Activated T-cell treated with anti-CD3 and anti-CD28 coated beads, Interleukin-2, amount 50 U/mL, for 4 hours (primary cell): ENCODE measurements around the gene LSAMP. TPM values are rescaled to one million over a fixed set of nuclear protein-coding genes. Genes with fewer than 3 reads are reported as not detected.
"Not testable (repeated sequence)": the region's sequence is repeated elsewhere in the genome, so short reads cannot be mapped to it uniquely, and the experiment has no call there.

Source experiments
- ATAC-seq, 2 donors: fragments of 200-7000 bp; cut with Tn5 transposase; one replicate each; pipeline ENCODE4 v1.10.0; 2021
- DNase-seq: peaks from one replicate; pipeline ENCODE4 v3.0.0-alpha.2; 2020
- H3K27me3 Mint-ChIP-seq: one replicate; pipeline ENCODE4 v1.8.0; 2021; ENCODE audit warnings: low read depth, mixed read lengths
- H3K36me3 Mint-ChIP-seq: one replicate; pipeline ENCODE4 v1.8.0; 2022; ENCODE audit warnings: mixed read lengths; ENCODE audit not compliant: insufficient read depth
- H3K4me1 Mint-ChIP-seq: one replicate; pipeline ENCODE4 v1.8.0; 2021; ENCODE audit warnings: low read depth, mixed read lengths
- H3K4me3 Mint-ChIP-seq: one replicate; pipeline ENCODE4 v1.8.0; 2021; ENCODE audit warnings: mild to moderate bottlenecking, moderate library complexity, mixed read lengths
- H3K9me3 Mint-ChIP-seq: one replicate; pipeline ENCODE4 v1.8.0; 2021; ENCODE audit warnings: mixed read lengths
- total RNA-seq, 3 donors: library from RNA; stranded (reverse); gene quantifications; one replicate each; pipeline ENCODE4 v1.2.1, GENCODE V29; 2021

The LSAMP gene
- total RNA-seq, 3 donors from 2014 or later, result not detected

- Mint-ChIP-seq H3K4me1 (no peaks in the 10 kb centered on the region), H3K27me3 (no peaks in the 10 kb centered on the region), H3K36me3 (no peaks in the 10 kb centered on the region), H3K4me3 (no peak overlapping the region), H3K9me3 (no peaks in the 10 kb centered on the region)
- ATAC-seq, result no peak
- DNase-seq, result no peak
Observed at GRCh38 chr3:116111765-116112164, 333.5 kb downstream of the LSAMP start.

GRCh38 chr3:116103868-116104530 is 341.3 kb downstream of the LSAMP start:
- H3K4me3 Mint-ChIP-seq, result no peak overlapping the region
- DNase-seq, result no peak
- H3K9me3 Mint-ChIP-seq, result no peaks in the 10 kb centered on the region
- no peak for ATAC-seq
- no peaks in the 10 kb centered on the region for H3K36me3 Mint-ChIP-seq
- H3K4me1 Mint-ChIP-seq, result no peaks in the 10 kb centered on the region
- no peaks in the 10 kb centered on the region for H3K27me3 Mint-ChIP-seq

- no peaks in the 10 kb centered on the region for H3K4me1 Mint-ChIP-seq
- H3K36me3 Mint-ChIP-seq, result no peaks in the 10 kb centered on the region
- no peaks in the 10 kb centered on the region for H3K9me3 Mint-ChIP-seq
- ATAC-seq (no peak), DNase-seq (no peak)
- H3K27me3 Mint-ChIP-seq, result no peaks in the 10 kb centered on the region
- no peak overlapping the region for H3K4me3 Mint-ChIP-seq
Observed at GRCh38 chr3:116102037-116102436, 343.2 kb downstream of the LSAMP start.

GRCh38 chr3:116097226-116097625 is 348.1 kb downstream of the LSAMP start:
- H3K4me3 Mint-ChIP-seq, result no peak overlapping the region
- H3K27me3 Mint-ChIP-seq, result no peaks in the 10 kb centered on the region
- H3K9me3 Mint-ChIP-seq, result no peaks in the 10 kb centered on the region
- H3K36me3 Mint-ChIP-seq, result no peaks in the 10 kb centered on the region
- no peak for DNase-seq
- no peaks in the 10 kb centered on the region for H3K4me1 Mint-ChIP-seq
- ATAC-seq, result no peak

DNA sequence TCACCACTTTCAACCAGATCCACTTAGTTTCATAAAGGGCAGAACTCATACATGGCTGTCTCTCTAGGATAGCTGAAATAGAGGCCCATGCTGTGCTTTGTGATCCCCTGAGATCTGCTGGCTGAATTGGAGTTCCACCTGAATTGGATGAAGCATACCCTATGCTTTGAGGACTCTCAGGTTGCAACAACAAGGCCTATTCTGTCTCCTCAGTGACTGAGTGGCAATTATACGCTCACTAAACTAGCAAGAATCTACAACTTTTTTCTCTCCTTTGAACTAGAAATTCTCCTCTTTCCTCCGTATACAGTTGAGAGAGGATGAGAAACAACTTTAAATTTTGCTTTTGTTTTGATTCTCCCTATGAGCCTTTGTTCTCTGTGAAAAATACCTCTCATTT is 348.7 kb downstream of the LSAMP start:
- H3K4me1 Mint-ChIP-seq, result no peaks in the 10 kb centered on the region
- no peaks in the 10 kb centered on the region for H3K36me3 Mint-ChIP-seq
- H3K9me3 Mint-ChIP-seq, result no peaks in the 10 kb centered on the region
- H3K27me3 Mint-ChIP-seq, result no peaks in the 10 kb centered on the region
- ATAC-seq (no peak), DNase-seq (no peak)
- H3K4me3 Mint-ChIP-seq, result no peak overlapping the region

DNA sequence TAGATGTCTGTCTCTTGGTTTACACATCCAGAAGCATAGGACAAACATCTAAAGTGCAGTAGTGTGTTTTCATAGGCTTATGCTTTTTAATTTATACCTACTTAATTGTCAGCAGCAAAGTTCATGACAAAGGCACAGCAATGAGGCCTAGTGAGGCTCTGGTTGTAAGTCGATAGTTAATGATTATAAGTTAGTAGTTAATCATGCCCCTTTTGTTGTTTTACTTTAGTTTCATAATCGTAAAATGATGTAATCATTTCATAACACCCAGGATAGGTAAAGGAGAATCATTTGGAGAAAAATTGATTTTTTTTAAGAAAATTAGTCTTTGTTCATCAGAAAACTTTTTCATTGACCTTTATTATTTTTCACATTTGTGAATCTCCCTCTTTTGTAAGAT is 351.9 kb downstream of the LSAMP start:
- DNase-seq (no peak), ATAC-seq (no peak)
- Mint-ChIP-seq H3K36me3 (no peaks in the 10 kb centered on the region), H3K4me3 (no peak overlapping the region), H3K27me3 (no peaks in the 10 kb centered on the region), H3K9me3 (peaks cover 8% of the 10 kb centered on the region), H3K4me1 (no peaks in the 10 kb centered on the region)

DNA sequence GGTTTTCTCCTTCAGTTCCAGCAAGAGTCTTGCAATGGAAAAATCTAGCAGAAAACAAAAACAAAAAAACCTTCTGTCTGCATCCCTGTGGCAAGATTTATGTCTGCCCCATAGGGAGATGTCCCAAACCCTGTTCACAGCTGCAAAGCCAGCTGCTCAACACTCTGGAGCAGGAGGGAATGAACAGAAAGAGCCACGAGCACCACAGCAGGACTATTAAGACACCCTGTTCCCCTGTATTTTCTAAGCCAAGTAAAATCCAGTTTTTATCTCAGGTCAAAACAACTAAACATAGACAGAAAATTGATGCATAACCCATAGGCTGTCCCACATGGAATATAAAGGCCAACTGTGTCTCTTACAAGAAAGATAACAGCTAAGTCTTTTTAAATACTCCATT is 357.9 kb downstream of the LSAMP start:
- DNase-seq (no peak), ATAC-seq (no peak)
- Mint-ChIP-seq H3K36me3 (no peaks in the 10 kb centered on the region), H3K27me3 (no peaks in the 10 kb centered on the region), H3K4me1 (no peaks in the 10 kb centered on the region), H3K4me3 (no peak overlapping the region), H3K9me3 (peaks cover 13% of the 10 kb centered on the region)

GRCh38 chr3:116084999-116085791 is 360.1 kb downstream of the LSAMP start:
- ATAC-seq, result no peak

DNA sequence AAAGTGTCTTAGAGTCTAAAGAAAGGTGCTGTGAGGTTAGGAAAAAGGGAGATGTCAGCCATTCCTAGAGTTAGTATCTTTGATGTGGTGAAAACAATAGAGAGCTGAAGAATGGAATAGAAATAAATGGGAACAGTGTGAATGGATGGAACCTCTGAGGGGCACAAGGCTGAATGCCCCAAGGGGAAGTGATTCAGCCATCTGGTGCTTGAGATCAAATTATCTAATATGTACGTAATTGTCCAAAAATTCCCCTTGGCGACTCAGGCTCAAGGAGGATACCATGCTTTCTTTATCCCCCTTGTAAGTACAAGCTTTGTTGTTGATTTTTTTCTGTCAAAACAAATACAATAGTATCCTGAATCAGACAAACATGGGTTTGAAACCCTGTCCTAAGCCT is 361.6 kb downstream of the LSAMP start:
- Mint-ChIP-seq H3K27me3 (no peaks in the 10 kb centered on the region), H3K4me3 (no peak overlapping the region), H3K9me3 (peaks cover 8% of the 10 kb centered on the region), H3K4me1 (no peaks in the 10 kb centered on the region), H3K36me3 (no peaks in the 10 kb centered on the region)
- no peak for ATAC-seq
- no peak for DNase-seq

More at GRCh38 chr3:116084999-116085791, 360.1 kb downstream of the LSAMP start:
- H3K27me3 Mint-ChIP-seq, result no peaks in the 10 kb centered on the region
- H3K4me3 Mint-ChIP-seq, result no peak overlapping the region
- no peak for DNase-seq
- H3K4me1 Mint-ChIP-seq, result no peaks in the 10 kb centered on the region
- H3K9me3 Mint-ChIP-seq, result peaks cover 9% of the 10 kb centered on the region
- no peaks in the 10 kb centered on the region for H3K36me3 Mint-ChIP-seq

DNA sequence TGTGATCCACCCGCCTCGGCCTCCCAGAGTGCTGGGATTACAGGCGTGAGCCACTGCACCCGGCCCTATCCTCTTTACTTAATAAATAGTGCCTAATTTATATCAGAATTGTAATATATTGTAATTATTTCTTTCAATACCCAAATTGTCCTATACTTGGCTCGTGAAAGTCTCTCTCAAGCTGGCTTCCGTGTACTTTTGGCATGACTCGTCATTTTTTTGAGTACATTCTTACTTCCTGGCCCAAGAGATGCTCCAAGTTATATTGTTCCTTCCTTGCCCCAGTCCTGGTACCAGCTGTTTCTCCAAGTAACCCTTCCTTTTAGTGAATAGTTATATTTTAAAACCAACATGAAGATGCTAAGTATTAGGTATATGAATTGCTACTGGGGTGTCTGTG is 366.7 kb downstream of the LSAMP start:
- Mint-ChIP-seq H3K4me1 (no peaks in the 10 kb centered on the region), H3K27me3 (no peaks in the 10 kb centered on the region), H3K36me3 (no peaks in the 10 kb centered on the region), H3K4me3 (no peak overlapping the region), H3K9me3 (no peaks in the 10 kb centered on the region)
- DNase-seq, result no peak
- ATAC-seq, result no peak

- H3K9me3 Mint-ChIP-seq, result no peaks in the 10 kb centered on the region
- no peak for DNase-seq
- ATAC-seq, result no peak
- H3K4me3 Mint-ChIP-seq, result no peak overlapping the region
- H3K27me3 Mint-ChIP-seq, result no peaks in the 10 kb centered on the region
- no peaks in the 10 kb centered on the region for H3K36me3 Mint-ChIP-seq
- no peaks in the 10 kb centered on the region for H3K4me1 Mint-ChIP-seq
Observed at GRCh38 chr3:116077557-116077956, 367.7 kb downstream of the LSAMP start.

- Mint-ChIP-seq H3K27me3 (no peaks in the 10 kb centered on the region), H3K9me3 (no peaks in the 10 kb centered on the region)
- ATAC-seq, result no peak
Observed at GRCh38 chr3:116077059-116077458, 368.2 kb downstream of the LSAMP start.

GRCh38 chr3:116070516-116071278 is 374.6 kb downstream of the LSAMP start:
- not testable (repeated sequence) for H3K9me3 Mint-ChIP-seq, ATAC-seq, H3K4me3 Mint-ChIP-seq, H3K36me3 Mint-ChIP-seq, DNase-seq, H3K27me3 Mint-ChIP-seq, H3K4me1 Mint-ChIP-seq

More at GRCh38 chr3:116077059-116077458, 368.2 kb downstream of the LSAMP start:
- Mint-ChIP-seq H3K4me3 (no peak overlapping the region), H3K4me1 (no peaks in the 10 kb centered on the region), H3K36me3 (no peaks in the 10 kb centered on the region)
- no peak for DNase-seq

- Mint-ChIP-seq H3K4me1 (no peaks in the 10 kb centered on the region), H3K27me3 (no peaks in the 10 kb centered on the region), H3K4me3 (no peak overlapping the region), H3K9me3 (no peaks in the 10 kb centered on the region), H3K36me3 (no peaks in the 10 kb centered on the region)
- no peak for ATAC-seq
- DNase-seq, result no peak
Observed at GRCh38 chr3:116070061-116070460, 375.2 kb downstream of the LSAMP start.
